HG03045 (cell line): ENCODE results near the gene FASTKD3.
"Not testable (repeated sequence)": the region's sequence is repeated elsewhere in the genome, so short reads cannot be mapped to it uniquely, and the experiment has no call there.

Experiments used
- ATAC-seq: cut with Tn5 transposase; IDR thresholded peaks from one replicate; pipeline ENCODE4 v1.9.1; 2021; ENCODE audit warnings: mild to moderate bottlenecking, moderate library complexity; ENCODE audit not compliant: unreplicated experiment

FASTKD3 gene

GRCh38 chr5:7868773-7869473 is at the start of gene FASTKD3, which contains the start of gene MTRR:
FASTKD3 (minus strand) TSS chr5:7869031; CDS start chr5:7868083, 948 bp downstream.
MTRR (plus strand) TSS chr5:7869148; CDS start chr5:7870795, 1,647 bp downstream.
- ATAC-seq = peak; percentile 99

GRCh38 chr5:7917130-7918123 is 48.6 kb upstream of the FASTKD3 start:
- no peak for ATAC-seq

- no peak for ATAC-seq
Measured at GRCh38 chr5:7916171-7916804, 47.5 kb upstream of the FASTKD3 start.

- not testable (repeated sequence) for ATAC-seq
Measured at GRCh38 chr5:7911429-7911771, 42.6 kb upstream of the FASTKD3 start.

- no peak for ATAC-seq
Measured at GRCh38 chr5:7910738-7911428, 42.1 kb upstream of the FASTKD3 start.

- no peak for ATAC-seq
Measured at GRCh38 chr5:7908317-7908716, 39.5 kb upstream of the FASTKD3 start.

GRCh38 chr5:7907612-7908011 is 38.8 kb upstream of the FASTKD3 start:
- ATAC-seq = no peak

GRCh38 chr5:7904170-7904569 is 35.3 kb upstream of the FASTKD3 start:
- ATAC-seq = no peak

- ATAC-seq = no peak
Measured at GRCh38 chr5:7902666-7903625, 34.1 kb upstream of the FASTKD3 start.

GRCh38 chr5:7902201-7902600 is 33.4 kb upstream of the FASTKD3 start:
- ATAC-seq = no peak

- no peak for ATAC-seq
Measured at GRCh38 chr5:7897014-7897600, 28.3 kb upstream of the FASTKD3 start.

GRCh38 chr5:7894860-7895259 is 26.0 kb upstream of the FASTKD3 start:
- ATAC-seq = peak; percentile 96

GRCh38 chr5:7894439-7894838 is 25.6 kb upstream of the FASTKD3 start:
- ATAC-seq = peak; percentile 11

GRCh38 chr5:7888901-7889300 is 20.1 kb upstream of the FASTKD3 start:
- ATAC-seq = no peak

GRCh38 chr5:7886849-7887475 is 18.1 kb upstream of the FASTKD3 start:
- no peak for ATAC-seq

GRCh38 chr5:7884491-7885267 is 15.8 kb upstream of the FASTKD3 start:
- no peak for ATAC-seq

GRCh38 chr5:7882926-7883325 is 14.1 kb upstream of the FASTKD3 start:
- no peak for ATAC-seq

GRCh38 chr5:7881816-7882215 is 13.0 kb upstream of the FASTKD3 start:
- ATAC-seq = no peak
